HG03025 (cell line): ENCODE results near the gene CPVL.

Source experiments
- ATAC-seq: cut with Tn5 transposase; IDR thresholded peaks from one replicate; pipeline ENCODE4 v1.9.1; 2021; ENCODE audit warnings: mild to moderate bottlenecking, moderate library complexity; ENCODE audit not compliant: unreplicated experiment, low FRiP score

The CPVL gene

GRCh38 chr7:29158795-29159423 is 12.6 kb upstream of the CPVL start:
- ATAC-seq = no peak

DNA sequence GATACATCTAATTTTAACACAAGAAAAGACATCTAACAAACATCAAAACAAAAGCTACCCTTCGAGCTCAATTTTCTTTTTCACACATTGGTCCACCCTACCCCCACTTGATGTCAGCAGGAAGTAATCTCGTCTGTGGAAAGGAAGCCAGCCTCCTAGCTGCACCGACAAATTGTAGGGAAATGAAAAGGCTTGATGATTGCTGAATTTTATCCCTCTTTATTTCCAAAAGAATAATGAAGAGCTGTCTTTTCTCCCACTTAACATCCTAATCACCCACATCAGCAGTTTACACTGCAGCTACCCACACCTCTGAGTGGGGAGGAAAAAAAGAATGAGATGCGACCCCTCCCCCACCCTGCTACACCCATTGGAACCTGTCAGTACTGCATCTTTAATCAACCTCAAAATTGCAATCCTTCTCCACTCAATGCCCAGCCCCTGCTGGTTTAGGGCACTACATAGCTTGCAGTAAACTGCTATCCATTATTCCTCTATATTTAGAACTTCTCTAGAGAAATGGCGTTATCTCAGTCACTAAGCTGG is 10.6 kb upstream of the CPVL start:
- no peak for ATAC-seq

GRCh38 chr7:29154076-29154475 is 7.7 kb upstream of the CPVL start:
- no peak for ATAC-seq

DNA sequence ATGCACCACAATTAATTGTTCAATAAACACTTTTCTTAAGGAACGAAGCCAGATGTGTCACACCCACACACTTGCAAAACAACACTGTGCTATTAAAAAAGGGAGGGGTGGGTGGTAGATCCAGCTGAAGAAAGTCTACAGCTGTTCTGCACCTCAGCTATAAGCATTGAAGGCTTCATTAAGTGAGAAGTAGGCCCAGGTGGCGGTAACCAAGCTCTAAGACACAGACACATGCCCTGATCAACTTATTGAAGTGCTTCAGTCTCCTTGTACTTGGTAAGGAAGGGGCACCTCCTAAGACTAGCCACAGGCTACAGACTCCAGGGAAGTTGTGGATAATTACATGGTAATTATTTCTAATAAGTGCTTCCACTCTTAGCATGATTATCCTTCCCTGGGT is 4.5 kb upstream of the CPVL start:
- ATAC-seq = no peak

GRCh38 chr7:29149036-29149435 is 2.7 kb upstream of the CPVL start:
- ATAC-seq = no peak

DNA sequence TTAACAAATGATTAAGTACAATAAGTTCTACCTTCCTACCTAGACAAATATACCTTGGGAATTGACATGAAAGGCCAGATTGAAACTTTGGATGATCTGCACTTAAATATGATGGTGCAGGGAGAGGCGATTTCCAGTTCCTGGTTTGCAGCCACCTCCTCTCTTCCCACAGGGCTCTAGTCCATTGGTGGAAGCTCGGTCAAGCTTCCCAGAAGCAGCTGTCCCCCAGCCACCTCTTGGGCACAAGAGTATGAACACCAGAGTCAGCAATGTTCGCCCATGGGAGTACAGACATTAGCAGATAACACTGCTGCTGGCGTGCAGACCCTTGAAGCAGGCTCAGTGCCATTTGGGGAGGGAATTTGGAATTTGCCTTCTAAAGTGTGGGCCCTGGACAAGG is 1.5 kb upstream of the CPVL start:
- no peak for ATAC-seq

GRCh38 chr7:29146888-29147609 is 712 bp upstream of the CPVL start:
- ATAC-seq = no peak

- no peak for ATAC-seq
These were observed 732 bp downstream of the CPVL start for GRCh38 chr7:29145553-29146056.

GRCh38 chr7:29143751-29144150 is 2.6 kb downstream of the CPVL start:
- ATAC-seq = no peak

DNA sequence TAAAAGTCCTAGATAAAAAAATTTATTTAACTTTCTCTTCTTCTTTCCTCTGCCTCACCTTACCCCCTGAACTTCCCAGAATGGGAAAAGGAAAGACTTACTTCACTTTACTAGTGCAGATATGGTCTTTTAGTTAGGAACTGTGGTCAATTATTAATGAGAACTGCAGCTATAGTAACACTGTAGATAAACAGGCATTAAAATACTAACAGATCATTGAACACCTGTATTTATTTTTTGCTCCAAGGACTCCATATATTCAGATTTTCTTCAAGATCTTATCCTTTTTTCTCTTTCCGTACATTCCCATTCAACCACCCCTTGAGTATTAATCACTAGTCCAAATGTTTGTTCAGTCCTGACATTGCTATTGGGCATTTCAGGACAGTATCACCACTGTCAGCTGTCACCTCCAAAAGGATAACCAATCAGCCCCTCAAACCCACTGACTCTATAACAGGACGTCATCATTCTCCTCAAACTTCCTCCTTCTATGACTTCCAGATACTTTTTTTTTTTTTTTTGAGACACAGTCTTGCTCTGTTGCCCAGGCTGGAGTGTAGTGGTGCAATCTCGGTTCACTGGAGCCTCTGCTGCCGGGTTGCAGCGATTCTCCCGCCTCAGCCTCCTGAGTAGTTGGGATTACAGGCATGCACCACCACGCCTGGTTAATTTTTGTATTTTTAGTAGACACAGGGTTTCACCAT is 4.2 kb downstream of the CPVL start:
- no peak for ATAC-seq

DNA sequence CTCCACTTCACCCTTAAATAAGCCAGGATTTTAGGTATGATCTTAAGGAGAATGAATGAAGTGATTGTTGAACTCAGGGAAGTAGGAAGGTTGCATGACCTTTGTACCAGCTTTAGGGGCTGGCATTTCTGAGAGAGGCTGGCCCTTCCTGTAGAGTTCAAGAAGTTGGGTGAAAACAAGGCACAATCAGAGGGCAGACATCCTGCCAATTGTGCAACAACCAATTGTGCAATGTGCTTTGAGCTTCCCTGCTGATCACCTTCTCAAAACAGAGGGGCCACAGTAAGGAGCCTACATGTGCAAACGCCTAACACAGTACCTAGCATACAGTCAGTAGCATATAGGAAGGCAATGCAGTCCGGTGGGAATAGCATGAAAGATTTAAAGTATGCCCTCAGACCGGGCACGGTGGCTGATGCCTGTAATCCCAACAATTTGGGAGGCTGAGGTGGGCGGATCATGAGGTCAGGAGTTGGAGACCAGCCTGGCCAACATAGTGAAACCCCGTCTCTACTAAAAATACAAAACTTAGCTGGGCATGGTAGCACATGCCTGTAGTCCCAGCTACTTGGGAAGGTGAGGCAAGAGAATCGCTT is 5.4 kb downstream of the CPVL start:
- ATAC-seq = no peak

DNA sequence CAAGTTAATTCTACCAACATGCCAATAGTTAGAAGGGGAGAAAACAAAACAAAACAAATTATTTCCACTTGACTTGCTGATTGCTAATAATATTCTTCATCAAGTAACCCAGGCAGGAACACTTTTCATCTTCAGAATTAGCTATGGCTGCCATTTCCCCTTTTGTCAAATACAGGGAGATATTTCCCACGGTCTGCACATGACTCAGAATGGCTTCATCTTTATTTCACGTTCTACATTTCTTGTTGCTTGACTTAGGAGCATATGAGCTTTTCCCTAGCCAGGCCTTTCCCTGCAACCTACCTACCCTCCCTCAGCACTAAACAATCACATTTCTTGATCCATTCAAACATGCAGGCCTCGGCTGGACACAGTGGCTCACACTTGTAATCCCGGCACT is 6.5 kb downstream of the CPVL start:
- no peak for ATAC-seq

DNA sequence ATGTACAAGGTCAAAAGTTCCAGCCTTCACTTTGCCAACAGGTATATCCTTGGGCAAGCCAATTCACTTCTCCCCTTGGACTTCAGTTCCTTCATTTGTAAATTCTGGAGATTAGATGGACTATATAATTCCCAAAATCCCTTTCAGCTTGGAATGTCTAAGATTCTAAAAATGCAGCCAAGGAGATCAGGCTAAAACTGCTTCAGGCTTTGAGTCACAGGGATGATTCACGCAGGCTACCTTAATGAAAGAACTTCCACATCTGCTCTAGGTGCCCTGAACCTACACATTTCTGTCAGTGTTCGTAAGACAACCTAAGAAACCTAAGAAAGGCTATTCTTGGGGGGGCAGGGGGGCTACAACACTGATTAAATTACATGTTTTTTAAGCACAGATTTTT is 7.1 kb downstream of the CPVL start:
- ATAC-seq = no peak

DNA sequence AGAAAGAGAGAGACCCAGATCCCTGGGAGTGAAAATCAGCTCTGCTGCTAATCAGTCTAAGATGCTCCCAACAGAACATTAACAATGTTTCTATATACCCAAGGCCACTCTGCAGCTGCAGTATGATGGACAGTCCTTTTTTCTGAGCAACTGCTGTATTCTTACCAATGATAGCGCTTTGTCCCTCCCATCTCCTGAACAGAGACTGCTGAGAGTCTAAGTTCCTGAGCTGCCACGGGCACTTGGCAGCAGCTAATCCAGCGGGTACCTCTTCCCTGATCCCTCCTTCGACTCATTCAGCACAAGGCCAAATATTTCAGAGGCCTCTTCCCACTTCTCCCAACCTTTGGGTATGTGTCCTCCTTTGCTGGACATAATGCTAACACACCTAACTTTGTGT is 7.7 kb downstream of the CPVL start:
- ATAC-seq = no peak

GRCh38 chr7:29135846-29136245 is 10.5 kb downstream of the CPVL start:
- ATAC-seq = no peak

DNA sequence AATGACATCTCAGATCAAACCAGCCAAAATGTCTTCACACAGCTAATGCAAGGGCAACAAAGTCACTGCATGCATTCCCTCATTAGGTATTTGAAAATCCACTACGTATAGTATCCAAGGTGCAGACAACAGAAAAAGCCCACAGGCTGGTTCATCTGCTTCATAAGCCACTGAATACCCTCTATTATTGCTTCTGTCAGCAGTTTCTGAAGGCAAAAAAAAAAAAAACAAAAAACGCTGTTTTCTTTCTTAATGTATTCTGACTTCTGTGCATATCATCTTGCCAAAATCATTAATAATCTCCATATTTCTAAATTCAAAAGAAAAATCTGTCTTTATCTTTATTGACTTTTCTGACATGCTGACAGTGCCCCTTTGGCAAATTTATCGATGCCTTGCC is 13.4 kb downstream of the CPVL start:
- ATAC-seq = no peak

DNA sequence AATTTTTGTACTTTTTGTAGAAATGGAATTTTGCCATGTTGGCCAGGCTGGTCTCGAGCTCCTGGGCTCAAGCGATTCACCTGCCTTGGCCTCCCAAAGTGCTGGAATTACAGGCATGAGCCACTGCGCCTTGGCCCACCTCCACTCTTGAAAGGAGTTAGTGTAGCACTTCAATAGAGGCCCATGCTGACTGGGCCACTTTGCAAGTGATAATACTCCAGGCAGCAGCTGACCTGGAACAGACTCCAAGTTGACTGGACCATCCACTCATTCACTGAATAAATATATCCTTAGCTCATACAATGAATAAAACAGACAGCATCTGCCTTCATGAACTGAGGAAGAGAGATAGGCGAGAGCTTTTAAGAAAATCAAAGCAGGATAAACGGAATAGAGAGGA is 14.7 kb downstream of the CPVL start:
- ATAC-seq = no peak

GRCh38 chr7:29130096-29130495 is 16.2 kb downstream of the CPVL start:
- no peak for ATAC-seq

GRCh38 chr7:29127527-29127926 is 18.8 kb downstream of the CPVL start:
- no peak for ATAC-seq

- ATAC-seq = no peak
These were observed 19.5 kb downstream of the CPVL start for GRCh38 chr7:29126804-29127203.

- no peak for ATAC-seq
These were observed 22.6 kb downstream of the CPVL start for GRCh38 chr7:29123626-29124190.
